Stimulated activated CD8-positive, alpha-beta memory T cell treated with anti-CD3 and anti-CD28 coated beads, Interleukin-15, amount 100 ng/mL, for 24 hours (primary cell): Measurements from ENCODE around the gene IL16.

Source experiments
- DNase-seq: peaks from one replicate; pipeline ENCODE4 v3.0.0-alpha.2; 2020; ENCODE audit warnings: low read depth

IL16 gene

GRCh38 chr15:81295486-81296121 lies 98.9 kb downstream of the IL16 start:
- DNase-seq: no peak

- no peak for DNase-seq
Observed at GRCh38 chr15:81296186-81296585, 99.5 kb downstream of the IL16 start.

DNA sequence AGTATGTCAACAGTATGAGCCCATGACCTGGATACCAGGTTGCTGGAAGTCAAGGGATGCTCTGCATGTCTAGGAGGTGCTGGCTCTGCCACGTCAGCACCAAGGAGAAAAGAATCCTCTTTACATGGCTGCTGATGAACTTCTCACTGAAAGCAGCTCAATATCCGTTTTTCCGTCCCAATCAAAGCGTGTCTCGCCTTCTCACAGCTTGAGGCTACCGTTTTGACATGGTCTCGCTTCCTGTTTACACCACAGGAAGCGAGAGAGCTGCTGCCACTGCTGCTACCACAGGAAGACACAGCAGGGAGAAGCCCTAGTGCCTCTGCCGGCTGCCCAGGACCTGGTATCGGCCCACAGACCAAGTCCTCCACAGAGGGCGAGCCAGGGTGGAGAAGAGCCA lies 100.0 kb downstream of the IL16 start:
- no peak for DNase-seq

GRCh38 chr15:81297147-81297572 lies 100.5 kb downstream of the IL16 start:
- no peak for DNase-seq

DNA sequence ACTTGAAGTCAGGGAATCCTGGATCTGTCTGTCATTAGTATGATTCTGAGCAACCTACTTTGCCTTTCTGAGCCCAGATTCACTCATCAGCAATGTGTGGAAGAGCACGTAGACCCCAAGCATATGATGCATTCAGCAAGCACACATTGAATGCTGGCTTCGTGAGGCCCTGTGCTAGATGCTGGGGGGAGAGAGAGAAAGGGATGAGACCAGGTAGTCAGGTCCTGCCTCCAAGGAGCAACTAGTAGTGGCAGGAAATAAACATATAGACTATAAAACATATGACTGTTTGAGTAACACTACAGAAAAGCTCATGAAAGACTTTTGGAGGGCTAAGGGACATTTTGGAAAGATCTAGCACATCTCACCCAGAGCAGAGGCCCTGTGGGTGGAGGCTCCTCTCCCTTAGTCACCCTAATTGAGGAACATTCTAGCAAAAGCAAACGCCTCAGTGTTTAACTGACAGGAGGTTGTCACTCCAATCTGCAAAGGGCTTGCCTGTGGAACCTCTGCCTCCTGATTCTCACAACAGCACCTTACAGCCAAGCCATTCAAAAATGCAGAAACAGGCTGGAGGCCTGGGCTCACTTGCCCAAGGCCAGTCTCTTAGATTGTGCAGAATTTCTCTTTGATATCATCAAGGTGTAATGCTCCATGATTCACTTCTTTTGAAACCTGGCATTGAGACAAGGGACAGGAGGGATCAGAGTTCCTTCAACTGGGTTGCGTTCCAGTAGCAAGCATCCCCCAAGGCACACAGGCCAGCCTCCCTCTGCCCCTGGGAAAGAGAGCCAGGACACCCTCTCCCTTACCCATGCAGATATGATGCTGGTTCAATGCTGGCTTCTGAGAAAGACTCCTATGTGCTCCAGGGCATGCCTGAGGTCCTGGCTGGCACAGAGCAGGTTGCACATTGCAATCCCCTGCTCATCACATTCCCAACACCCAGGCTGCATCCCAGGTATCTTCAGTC lies 101.2 kb downstream of the IL16 start:
- no peak for DNase-seq

GRCh38 chr15:81298611-81299010 lies 101.9 kb downstream of the IL16 start:
- no peak for DNase-seq

DNA sequence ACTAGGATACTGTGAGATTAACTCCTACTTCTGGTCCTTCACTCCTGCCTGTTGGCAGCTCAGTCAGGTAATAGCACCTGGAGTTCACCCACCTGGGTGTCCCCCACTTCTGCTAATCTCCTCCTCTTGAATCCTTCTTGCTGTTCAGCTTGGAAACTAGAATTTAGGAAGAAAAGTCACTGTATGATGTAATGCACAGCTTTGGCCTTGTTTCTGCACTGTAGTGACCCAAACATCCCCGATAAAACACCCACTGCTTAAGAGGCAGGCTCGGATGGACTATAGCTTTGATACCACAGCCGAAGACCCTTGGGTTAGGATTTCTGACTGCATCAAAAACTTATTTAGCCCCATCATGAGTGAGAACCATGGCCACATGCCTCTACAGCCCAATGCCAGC lies 102.5 kb downstream of the IL16 start:
- DNase-seq: no peak

GRCh38 chr15:81299630-81300273 lies 103.1 kb downstream of the IL16 start:
- DNase-seq: no peak

GRCh38 chr15:81301385-81301784 lies 104.7 kb downstream of the IL16 start:
- no peak for DNase-seq

DNA sequence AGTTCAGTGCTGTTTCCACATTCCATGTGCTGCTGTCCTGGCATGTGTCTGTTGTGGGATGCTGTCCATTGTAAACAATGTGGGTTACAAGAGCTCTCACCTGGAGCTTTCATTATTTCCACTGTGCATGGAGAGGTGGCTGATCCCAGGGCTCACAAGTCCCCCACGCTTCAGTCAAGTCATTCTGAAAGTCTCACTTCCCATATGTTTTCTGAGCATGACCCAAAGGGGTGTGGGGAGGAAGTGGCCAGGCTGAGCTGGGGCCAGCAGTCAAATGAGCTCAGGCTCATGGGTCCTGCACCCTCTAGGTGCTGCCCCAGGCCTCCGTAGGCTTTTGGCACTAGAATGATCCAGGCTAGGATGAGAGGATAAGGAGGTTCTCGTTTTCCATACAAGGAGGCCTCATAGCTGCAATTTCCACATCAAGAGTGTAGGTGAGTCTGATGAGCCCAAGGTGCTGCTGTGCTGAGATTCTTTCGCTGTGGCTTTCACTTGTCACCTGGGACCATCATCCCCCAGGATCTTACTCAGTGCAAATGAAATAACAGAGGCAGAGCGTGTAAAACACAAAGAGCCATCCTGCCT lies 105.2 kb downstream of the IL16 start:
- DNase-seq: no peak

GRCh38 chr15:81302701-81303109 lies 106.0 kb downstream of the IL16 start:
- DNase-seq: no peak

DNA sequence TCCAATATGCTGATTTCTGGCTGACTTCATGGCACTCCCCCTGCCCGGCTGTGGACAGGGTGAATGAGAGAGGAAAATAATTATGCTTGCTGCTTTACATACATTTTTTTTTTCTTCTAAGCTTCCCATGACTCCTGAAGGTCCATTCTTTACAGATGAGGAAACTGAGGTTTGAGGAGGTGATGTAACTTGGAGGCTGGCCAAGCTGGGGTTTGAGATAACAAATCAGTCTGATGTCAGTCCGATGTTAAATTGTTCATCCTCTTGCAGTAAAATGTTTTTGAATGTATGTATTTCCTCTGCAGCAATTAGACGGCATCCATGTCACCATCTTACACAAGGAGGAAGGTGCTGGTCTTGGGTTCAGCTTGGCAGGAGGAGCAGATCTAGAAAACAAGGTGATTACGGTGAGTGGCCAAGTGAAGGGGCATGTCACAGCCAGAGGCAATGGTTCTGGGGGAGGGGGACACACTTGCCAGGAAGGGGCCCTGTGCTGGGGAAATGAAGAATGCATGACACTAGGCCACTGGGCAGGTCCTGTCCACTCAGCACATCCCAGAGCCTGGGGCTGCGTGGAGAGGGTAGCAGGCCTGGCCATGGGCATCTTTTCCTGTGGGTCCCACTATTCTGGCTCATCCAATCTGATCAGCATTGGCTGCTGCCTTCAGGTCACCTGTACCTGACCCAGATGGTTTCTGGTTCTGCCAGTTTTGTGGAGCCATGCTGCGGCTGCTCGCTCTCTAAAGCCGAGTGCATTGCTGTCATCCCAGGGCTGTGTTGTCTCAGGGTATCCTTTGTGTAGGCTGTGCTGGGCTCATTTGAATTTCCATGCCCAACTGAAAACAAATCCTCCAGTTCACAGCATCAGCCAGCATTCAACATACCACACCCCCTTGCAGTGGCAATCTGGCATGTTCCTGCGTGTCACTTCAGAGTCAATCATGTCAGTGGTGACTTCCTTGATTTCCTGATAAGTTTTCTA lies 106.9 kb downstream of the IL16 start:
- DNase-seq: no peak

DNA sequence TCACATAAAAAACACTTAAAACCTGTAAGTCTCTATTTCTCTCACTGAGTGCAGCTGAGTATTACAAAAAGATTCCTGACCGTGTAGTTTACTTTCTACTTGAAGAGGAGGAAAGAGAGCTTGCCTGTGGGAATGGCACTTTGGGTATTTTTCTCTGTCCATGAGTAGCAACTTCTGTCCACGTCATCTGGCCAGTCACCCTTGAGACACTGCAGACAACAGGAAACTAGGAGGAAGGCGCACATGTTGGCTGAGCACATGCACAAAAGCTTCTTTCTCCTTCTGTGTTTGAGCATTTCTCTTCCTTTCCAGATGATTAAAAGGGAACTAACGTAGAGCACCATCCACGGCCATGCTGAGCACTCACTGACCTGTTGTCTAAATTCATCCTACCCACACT lies 107.5 kb downstream of the IL16 start:
- DNase-seq: no peak

DNA sequence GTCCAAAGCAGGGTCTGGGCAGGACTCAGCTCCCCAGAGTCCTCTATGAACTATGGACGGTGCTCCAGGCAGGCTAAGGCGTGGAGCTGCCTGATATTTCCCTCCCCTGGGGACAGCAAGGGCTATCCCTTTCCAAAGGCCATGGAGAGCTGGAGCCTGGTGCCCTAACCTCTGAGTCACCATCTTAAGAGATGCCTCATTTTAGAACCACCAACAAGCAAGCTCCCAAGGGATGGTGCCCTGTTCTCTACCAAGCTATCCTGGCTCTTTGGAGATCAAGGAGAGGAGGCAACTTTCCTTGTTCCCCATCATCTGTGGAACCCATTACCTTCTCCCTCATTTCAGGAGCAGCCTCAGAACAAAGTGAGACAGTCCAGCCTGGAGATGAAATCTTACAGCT lies 111.6 kb downstream of the IL16 start:
- DNase-seq: no peak

GRCh38 chr15:81309647-81310450 lies 113.2 kb downstream of the IL16 start:
- DNase-seq: no peak

DNA sequence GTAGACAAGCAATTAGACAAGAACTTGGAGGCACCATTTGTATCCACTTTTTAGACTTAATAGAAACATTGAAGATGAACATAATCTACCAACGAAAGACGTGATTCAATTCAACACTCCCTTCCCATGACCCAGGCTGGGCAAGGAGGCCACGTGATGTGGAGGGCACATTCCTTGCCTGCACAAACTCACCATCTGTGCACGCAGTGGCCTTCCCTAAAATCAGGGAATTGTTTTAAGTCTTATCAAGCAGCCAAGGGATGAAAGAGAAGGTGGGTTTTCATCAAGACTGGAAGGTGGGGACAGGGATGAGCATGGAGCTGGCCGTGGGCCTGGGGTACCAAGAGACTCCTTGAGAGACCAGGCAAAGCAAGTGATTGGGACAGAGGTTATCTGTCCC lies 113.8 kb downstream of the IL16 start:
- DNase-seq: no peak

DNA sequence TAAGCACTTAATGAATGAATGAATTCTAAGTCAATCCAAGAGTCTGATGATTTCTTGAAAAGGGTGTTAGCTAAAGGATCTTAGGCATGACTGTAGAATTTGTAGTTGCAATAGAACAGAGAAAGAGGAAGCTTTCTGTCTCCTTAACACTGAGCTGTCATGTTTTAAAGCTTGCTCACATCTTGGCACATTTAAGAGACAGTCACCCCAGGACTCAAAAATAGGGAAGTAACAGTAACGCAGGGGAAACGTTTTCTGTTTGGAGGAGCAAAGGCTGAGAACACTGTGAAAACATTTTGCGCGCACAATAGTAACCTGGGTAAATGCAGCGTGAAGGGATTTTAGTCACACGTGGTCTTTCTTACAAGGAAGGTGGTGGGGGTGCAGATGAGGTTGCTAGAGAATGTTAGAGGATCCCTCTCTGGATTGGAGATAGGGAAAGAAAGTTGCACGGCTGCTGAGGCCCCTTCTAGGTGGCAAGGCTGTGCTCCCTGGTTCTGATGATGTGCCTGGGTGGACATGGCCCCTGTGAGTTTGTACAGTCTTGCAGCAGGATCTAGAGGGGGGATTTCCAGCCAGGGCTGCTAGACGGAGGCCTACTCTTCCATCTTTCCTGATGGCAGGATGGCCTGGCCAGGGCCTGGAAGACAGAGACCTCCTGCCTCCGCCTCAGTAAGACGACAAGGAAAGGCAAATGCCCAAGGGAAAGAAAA lies 115.2 kb downstream of the IL16 start:
- no peak for DNase-seq

DNA sequence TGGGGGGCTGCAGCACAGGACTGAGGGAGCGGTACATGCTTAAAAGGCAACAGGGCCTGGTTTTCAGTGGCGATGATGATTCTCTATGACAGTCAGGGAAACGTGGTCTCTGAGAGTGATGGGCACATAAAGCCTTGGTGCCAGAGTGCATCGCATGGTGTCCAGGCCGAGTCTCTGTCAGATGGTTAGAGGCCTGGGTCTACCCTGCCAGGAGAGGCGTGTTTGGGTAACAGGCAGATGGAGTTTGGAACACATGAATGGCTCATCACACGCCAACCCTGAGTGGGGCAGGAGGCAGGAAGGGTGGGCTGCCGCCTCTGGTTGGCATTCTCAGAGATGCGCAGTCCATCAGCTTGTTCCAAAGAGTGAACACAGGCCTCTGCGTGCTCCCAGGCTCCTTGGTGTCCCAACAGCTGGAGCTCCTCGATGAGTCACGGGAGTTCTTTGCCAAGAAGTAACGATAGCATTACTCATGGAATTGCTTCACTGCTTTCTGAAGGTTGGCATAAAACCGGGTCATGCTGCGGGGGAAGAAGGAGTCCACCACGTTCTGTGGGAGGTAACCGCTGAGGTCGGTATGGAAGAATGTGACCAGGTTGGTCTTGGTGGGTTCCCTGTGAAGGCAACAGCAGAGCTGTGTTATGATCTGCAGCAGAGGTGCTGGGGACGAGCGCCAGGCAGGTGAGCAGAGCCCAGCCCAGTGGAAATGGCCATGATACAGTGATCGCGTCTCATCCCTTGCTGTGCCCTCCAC lies 116.3 kb downstream of the IL16 start:
- no peak for DNase-seq

DNA sequence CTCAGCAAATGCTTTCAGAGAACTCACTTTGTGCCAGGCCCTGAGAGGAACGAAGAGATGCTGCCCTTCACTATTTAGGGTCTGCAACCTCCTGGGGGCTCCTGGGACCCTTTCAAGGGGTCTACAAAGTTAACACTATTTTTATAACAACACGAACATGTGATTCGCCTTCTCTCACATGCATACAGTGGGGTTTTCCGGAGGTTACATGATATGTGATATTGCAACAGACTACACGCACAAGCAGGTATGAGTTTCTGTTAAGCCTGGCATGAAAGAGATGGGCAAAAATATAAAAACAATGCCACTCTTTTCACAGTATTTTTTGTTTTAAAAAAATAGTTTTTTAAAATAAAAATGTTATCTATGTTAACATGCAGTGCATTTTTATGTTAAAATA lies 117.0 kb downstream of the IL16 start:
- DNase-seq: no peak
